ENCODE results near the gene PRKCA.

Gene PRKCA

DNA sequence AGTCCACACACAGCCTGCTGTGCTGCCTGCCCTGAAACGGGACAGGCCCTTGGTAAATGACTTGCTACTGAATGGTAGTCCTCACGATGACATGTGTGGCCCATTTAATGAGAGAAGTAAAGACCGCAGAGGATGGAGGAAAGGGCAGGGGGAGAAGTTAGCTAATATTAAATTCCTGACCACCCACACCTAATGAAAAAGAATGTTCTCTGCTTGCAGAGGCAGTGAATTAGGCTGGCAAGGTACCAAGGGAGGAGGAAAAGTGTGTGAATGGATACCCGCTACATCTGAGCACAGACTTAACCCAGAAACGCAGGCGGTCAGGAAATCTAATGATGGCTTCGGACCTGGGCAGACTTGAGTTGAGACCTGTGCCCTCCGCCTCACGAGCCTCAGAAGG is 141.2 kb downstream of the PRKCA start:
- TF ChIP-seq, protein P1, sequence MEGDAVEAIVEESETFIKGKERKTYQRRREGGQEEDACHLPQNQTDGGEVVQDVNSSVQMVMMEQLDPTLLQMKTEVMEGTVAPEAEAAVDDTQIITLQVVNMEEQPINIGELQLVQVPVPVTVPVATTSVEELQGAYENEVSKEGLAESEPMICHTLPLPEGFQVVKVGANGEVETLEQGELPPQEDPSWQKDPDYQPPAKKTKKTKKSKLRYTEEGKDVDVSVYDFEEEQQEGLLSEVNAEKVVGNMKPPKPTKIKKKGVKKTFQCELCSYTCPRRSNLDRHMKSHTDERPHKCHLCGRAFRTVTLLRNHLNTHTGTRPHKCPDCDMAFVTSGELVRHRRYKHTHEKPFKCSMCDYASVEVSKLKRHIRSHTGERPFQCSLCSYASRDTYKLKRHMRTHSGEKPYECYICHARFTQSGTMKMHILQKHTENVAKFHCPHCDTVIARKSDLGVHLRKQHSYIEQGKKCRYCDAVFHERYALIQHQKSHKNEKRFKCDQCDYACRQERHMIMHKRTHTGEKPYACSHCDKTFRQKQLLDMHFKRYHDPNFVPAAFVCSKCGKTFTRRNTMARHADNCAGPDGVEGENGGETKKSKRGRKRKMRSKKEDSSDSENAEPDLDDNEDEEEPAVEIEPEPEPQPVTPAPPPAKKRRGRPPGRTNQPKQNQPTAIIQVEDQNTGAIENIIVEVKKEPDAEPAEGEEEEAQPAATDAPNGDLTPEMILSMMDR (IDR thresholded peaks at IDR 0.05; ENCODE audit: low read depth, low read length): no peak
- DNase-seq (ENCODE audit: extremely low read depth, low read depth): no peak

DNA sequence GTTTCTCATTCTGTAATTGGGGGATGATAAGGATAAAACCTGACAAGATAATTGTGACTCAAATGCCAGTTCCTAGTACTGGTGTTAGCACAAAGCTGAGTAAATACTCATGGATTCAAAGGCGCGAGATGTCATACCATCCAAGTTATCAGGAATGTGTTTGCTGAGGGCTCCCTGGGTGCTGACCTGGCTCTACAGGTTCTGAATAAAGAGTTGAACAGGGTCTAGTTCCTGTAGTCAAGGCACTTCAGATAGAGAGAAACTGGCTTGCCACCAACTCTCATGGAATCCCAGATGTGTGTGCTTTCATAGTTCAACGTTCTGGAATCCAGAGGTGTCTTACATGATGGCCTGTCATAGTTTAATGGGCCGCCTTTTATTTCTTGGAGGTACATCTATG is 141.6 kb downstream of the PRKCA start:
- DNase-seq (ENCODE audit: extremely low read depth, low read depth): no peak

DNA sequence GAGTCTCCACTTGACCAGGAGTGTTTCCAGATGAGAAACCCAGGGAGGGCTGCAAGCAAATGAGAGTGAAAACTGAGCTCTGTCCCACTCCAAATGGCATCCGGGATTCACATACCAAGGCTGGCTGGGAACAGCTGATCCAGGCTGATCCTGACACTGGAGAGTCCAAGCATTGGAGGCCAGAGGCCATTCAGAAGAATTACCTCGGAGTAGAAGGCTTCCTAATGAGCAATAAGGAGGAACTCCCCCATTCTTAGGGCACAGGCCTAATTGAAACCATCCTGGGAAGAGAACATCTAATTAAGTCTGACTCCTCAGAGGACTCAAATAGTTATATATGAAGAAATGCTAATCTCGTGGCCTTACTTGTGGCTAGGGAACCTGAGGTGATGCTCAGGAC is 142.8 kb downstream of the PRKCA start:
- DNase-seq (ENCODE audit: extremely low read depth, low read depth): peak; percentile 72

More for the DNA sequence above, 141.6 kb downstream of the PRKCA start:
- TF ChIP-seq, protein P1 (IDR thresholded peaks at IDR 0.05; ENCODE audit: low read depth, low read length): no peak

DNA sequence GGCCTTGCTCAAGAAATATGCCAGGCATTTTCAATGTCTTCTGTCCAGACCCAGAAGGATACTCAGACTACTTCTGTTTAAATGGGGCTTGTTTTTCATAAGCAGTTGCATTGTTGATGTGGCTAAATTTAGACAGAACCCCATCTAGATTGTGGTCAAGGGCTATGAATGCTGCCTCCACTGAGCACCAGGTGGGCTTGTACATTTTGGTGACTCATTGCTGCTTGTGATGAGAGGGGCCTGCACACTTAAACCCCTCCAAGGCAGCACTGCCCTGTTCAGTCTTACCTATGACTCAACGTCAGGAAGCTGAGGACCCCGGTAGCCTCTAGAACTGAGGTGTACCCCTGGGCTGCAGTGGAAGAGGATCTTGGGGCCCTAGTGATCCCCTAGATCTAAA is 144.0 kb downstream of the PRKCA start:
- TF ChIP-seq, protein P1 (IDR thresholded peaks at IDR 0.05; ENCODE audit: low read depth, low read length): no peak
- DNase-seq (ENCODE audit: extremely low read depth, low read depth): no peak

More for the DNA sequence above, 142.8 kb downstream of the PRKCA start:
- TF ChIP-seq, protein P1 (IDR thresholded peaks at IDR 0.05; ENCODE audit: low read depth, low read length): no peak

DNA sequence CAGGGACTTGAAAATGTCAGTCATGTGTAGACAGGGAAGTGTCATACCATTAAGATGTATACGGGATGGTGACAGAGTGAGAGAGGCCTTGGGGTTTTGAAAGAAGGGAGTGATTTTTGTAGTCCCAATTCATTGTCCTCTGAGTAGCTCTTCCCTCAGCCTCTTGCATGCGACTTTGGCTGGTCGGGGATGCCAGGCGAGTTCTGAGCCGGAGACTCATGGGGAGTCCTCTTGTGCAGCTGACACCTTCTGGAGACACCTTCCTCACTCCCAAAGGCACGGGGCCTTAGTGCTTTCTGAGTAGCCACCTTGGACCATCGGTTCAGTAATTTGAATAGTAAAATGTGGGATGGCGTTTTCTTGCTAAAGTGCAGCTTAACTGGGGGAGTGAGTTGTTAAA is 144.7 kb downstream of the PRKCA start:
- no peak for DNase-seq (ENCODE audit: extremely low read depth, low read depth)
- TF ChIP-seq, protein P1 (IDR thresholded peaks at IDR 0.05; ENCODE audit: low read depth, low read length): no peak

DNA sequence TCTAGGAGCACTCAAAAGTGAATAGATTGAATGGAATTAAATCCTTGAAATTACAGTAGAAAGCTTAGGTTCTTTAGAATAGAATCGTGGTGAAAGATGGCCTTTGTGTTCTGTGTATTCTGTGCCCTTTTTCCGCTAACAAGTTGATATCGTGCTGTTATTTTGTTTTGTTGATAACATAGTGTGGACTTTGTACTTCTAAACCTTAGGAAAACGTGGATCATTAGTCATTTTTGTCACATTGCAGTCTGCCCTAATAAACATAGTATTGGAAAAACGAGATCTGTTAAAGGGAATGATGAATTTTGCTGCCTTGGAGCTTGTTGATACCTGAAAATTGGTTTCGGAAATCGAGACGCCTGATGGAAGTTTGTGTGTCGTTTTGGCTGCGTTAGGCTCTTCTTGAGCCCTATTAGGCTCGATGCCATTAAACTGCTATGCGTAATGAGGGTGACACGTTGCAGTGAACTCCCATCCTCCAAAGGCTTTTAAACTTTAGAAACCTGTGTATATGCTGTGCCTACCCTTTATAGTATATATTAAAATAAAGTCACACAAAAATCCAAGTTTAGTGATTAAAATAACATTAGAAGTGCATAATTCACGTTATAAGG is 145.7 kb downstream of the PRKCA start:
- TF ChIP-seq, protein P1 (IDR thresholded peaks at IDR 0.05; ENCODE audit: low read depth, low read length): no peak
- no peak for DNase-seq (ENCODE audit: extremely low read depth, low read depth)

DNA sequence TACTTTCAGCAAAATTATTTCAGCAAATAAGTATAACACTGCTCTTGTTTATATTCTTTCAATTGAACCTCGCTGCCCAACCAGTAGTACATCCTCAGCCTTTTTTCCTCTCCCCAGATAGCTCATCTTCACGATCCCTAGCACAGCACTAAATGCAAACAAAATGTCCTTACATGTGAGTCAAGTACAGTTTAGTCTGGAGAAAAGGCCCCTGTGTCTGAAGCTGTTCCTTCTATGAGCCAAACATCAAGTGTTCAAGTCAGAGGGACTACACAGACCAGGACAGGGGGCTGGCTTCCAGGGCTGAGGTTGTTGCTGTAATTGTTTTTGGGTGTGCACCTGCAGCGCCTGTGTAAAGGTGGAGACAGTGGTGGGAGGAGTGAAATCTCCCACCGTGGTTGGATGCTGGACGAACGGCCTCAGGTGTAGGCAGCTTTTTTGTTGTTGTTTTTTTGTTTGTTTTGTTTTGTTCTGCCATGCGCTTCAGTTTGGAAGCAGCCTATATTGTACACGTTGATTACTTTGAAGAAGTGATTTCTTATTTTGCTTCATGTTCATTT is 147.1 kb downstream of the PRKCA start:
- DNase-seq (ENCODE audit: extremely low read depth, low read depth): no peak
- TF ChIP-seq, protein P1 (IDR thresholded peaks at IDR 0.05; ENCODE audit: low read depth, low read length): no peak

Measured in AG09319 (cell line).